ENCODE data around the gene LKAAEAR1. TPM values are rescaled to one million over a fixed set of nuclear protein-coding genes. Genes with fewer than 3 reads are reported as not detected.

Gene LKAAEAR1
- total RNA-seq, 1 experiment from 2014 or later = 1.7 TPM

GRCh38 chr20:64078934-64079272 lies 5.3 kb downstream of the LKAAEAR1 start:
- no peak for DNase-seq (ENCODE audit: low spot score)
- POLR2A ChIA-PET = no interaction called here
- no peak overlapping the region for H3K27ac Mint-ChIP-seq

More at GRCh38 chr20:64078934-64079272, 5.3 kb downstream of the LKAAEAR1 start:
- Mint-ChIP-seq H3K27me3 (ENCODE audit: low read depth) (peaks cover 31% of the 10 kb centered on the region), H3K9me3 (no peaks in the 10 kb centered on the region), H3K4me1 (peaks cover 26% of the 10 kb centered on the region), H3K36me3 (no peaks in the 10 kb centered on the region), H3K4me3 (peak overlapping the region; percentile 64)
- TF ChIP-seq GRHL2 (CRISPR knock-in tag; IDR thresholded peaks at IDR 0.05; ENCODE audit: insufficient replicate concordance, severe bottlenecking) (no peak), GTF2I (CRISPR knock-in tag; conservative IDR thresholded peaks at IDR 0.05) (no peak), CREM (CRISPR knock-in tag; IDR thresholded peaks at IDR 0.05) (no peak), TP53 (CRISPR knock-in tag; IDR thresholded peaks at IDR 0.05) (no peak), SP1 (CRISPR knock-in tag; conservative IDR thresholded peaks at IDR 0.05) (no peak), ZNF396 (CRISPR knock-in tag; IDR thresholded peaks at IDR 0.05; ENCODE audit: borderline replicate concordance) (no peak), EMX1 (CRISPR knock-in tag; IDR thresholded peaks at IDR 0.05) (no peak), FOXP4 (CRISPR knock-in tag; IDR thresholded peaks at IDR 0.05) (no peak), ZNF532 (CRISPR knock-in tag; IDR thresholded peaks at IDR 0.05; ENCODE audit: borderline replicate concordance) (no peak), KAT7 (CRISPR knock-in tag; IDR thresholded peaks at IDR 0.05; ENCODE audit: borderline replicate concordance) (no peak), TEAD1 (CRISPR knock-in tag; IDR thresholded peaks at IDR 0.05) (no peak), ESRRA (CRISPR knock-in tag; IDR thresholded peaks at IDR 0.05; ENCODE audit: borderline replicate concordance) (no peak), FOXJ3 (CRISPR knock-in tag; IDR thresholded peaks at IDR 0.05; ENCODE audit: borderline replicate concordance) (no peak), ARID4B (CRISPR knock-in tag; IDR thresholded peaks at IDR 0.05; ENCODE audit: borderline replicate concordance) (no peak), ATF1 (CRISPR knock-in tag; IDR thresholded peaks at IDR 0.05) (no peak), ELF4 (CRISPR knock-in tag; IDR thresholded peaks at IDR 0.05; ENCODE audit: low read depth) (no peak), PRRX2 (CRISPR knock-in tag; IDR thresholded peaks at IDR 0.05) (no peak), JUN (CRISPR knock-in tag; IDR thresholded peaks at IDR 0.05) (no peak)
- CTCF ChIA-PET = interaction anchor here (0.7 to 4.2 kb wide), 10 partner anchors 13 to 98 kb away, joined by 3 to 16 read pairs (median 8); partner anchors contain the start of gene PRPF6
- ATAC-seq = no peak

Data from WTC11 (cell line).